Measurements from ENCODE around the gene CKAP2.
"Not testable (repeated sequence)": the region's sequence is repeated elsewhere in the genome, so short reads cannot be mapped to it uniquely, and the experiment has no call there.

Gene CKAP2, protein sequence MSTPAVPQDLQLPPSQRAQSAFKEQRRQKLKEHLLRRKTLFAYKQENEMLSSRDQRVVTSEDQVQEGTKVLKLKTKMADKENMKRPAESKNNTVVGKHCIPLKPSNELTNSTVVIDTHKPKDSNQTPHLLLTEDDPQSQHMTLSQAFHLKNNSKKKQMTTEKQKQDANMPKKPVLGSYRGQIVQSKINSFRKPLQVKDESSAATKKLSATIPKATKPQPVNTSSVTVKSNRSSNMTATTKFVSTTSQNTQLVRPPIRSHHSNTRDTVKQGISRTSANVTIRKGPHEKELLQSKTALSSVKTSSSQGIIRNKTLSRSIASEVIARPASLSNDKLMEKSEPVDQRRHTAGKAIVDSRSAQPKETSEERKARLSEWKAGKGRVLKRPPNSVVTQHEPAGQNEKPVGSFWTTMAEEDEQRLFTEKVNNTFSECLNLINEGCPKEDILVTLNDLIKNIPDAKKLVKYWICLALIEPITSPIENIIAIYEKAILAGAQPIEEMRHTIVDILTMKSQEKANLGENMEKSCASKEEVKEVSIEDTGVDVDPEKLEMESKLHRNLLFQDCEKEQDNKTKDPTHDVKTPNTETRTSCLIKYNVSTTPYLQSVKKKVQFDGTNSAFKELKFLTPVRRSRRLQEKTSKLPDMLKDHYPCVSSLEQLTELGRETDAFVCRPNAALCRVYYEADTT

DNA sequence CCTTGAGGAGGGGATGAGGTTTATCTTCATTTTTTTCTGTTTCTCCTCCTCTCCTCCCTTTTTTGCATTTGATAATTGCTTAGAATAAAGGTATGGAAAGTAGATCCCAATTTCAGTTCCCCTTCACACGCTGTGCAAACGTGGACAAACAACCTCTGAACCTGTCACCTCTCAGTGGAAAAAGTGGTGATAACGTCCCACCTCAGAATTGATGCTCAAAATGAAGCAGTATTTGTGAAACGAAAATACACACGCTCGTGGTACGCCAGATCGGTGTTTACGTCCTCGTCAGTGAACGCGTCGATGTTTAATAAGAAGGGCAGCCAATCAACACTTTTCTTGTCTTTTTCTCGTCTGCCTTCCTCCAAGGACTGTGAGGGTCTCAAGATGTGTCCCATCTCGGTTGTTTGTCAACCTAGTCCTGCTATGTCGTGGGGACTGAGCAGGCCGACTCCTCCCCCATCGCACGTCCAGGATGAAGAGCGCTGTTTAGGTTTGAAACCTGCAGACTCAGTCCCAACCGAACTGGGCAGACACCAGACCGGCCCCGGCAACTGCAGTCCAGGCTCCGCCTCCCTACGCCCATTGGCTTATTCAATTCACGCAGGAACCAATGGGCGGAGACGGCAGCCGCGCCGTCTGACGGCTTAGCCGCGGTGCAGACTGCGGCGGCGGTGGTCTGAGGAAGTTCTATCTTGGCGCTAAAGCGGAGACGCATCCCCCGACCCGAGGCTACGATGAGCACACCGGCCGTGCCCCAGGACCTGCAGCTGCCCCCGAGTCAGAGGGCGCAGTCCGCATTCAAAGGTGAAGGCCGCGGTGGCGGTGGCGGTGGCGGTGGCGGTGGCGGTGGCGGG lies at the start of gene CKAP2:
Gene CKAP2, plus strand, starts transcription at position 659 of the 857 bp plus-strand sequence. Its CDS starts 79 bp downstream, at position 738.
- TF ChIP-seq, protein P1, sequence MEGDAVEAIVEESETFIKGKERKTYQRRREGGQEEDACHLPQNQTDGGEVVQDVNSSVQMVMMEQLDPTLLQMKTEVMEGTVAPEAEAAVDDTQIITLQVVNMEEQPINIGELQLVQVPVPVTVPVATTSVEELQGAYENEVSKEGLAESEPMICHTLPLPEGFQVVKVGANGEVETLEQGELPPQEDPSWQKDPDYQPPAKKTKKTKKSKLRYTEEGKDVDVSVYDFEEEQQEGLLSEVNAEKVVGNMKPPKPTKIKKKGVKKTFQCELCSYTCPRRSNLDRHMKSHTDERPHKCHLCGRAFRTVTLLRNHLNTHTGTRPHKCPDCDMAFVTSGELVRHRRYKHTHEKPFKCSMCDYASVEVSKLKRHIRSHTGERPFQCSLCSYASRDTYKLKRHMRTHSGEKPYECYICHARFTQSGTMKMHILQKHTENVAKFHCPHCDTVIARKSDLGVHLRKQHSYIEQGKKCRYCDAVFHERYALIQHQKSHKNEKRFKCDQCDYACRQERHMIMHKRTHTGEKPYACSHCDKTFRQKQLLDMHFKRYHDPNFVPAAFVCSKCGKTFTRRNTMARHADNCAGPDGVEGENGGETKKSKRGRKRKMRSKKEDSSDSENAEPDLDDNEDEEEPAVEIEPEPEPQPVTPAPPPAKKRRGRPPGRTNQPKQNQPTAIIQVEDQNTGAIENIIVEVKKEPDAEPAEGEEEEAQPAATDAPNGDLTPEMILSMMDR (IDR thresholded peaks at IDR 0.05; ENCODE audit: extremely low read depth, missing control alignments), result no peak
- peak; percentile 96 for DNase-seq (ENCODE audit: low spot score)

DNA sequence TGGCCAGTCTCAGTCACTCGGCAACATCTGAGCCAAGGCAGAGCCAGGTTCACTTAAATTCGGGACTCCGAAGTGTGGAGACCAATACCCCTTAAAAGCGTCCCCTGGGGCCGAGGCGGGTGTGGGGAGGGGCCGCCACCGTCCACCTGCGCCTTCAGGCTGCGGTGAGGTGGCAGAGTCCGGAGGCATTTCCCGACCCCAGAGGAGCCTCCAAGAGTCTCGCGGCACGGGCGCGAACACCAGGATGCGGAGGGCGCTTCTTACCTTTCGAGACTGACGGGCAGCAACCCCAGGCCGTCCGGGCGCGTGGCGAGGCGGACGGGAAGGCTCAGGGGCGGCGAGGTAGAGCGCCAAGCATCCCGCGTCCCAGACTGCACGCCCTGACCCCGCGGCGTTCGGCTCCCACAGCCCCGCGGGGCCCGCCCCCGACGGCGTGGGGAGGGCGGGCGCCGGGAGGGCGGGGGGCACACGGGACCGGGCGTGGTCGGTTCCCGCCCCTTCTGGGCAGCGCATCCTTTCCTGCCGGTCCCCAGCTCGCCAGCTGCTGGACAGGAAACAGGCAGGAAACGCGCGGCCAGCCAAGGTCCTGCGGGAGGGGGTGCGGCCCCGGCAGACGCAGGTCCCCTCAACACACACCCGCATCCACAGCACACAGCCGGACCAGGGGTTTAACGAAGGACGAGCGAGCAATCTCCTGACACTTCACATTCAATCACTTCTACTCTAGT lies 49.3 kb upstream of the CKAP2 start, which contains the start of gene THSD1:
Gene THSD1, minus strand, starts transcription at position 406 of the 728 bp plus-strand sequence. CDS start 3,572 bp downstream, outside the sequence.
- peak; percentile 66 for DNase-seq (ENCODE audit: low spot score)
- TF ChIP-seq, protein P1 (IDR thresholded peaks at IDR 0.05; ENCODE audit: extremely low read depth, missing control alignments), result no peak

DNA sequence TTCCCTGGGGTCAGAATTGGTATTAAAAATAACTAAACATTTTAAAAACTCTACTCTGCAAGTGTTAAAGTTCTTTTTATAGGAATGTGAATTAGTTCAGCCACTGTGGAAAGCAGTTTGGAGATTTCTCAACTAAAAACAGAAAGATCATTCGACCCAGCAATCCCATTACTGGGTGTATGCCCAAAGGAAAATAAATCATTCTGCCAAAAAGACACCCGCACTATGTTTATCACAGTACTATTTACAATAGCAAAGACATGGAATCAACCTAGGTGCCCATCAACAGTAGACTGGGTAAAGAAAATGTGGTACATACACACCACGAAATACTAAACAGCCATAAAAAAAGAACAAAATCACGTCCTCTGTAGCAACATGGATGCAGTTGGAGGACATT lies 48.6 kb upstream of the CKAP2 start:
- no peak for DNase-seq (ENCODE audit: low spot score)
- TF ChIP-seq, protein P1 (IDR thresholded peaks at IDR 0.05; ENCODE audit: extremely low read depth, missing control alignments), result no peak

DNA sequence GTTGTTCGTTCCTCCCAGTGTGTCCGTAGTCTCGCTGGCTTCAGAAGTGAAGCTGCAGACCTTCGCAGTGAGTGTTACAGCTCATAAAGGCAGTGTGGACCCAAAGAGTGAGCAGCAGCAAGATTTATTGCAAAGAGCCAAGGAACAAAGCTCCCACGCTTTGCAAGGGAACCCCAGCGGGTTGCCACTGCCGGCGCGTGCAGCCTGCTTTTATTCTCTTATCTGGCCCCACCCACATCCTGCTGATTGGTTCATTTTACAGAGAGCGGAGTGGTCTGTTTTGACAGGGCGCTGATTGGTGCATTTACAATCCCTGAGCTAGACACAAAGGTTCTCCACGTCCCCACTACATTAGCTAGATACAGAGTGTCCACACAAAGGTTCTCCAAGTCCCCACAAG lies 47.8 kb upstream of the CKAP2 start:
- not testable (repeated sequence) for DNase-seq (ENCODE audit: low spot score)

DNA sequence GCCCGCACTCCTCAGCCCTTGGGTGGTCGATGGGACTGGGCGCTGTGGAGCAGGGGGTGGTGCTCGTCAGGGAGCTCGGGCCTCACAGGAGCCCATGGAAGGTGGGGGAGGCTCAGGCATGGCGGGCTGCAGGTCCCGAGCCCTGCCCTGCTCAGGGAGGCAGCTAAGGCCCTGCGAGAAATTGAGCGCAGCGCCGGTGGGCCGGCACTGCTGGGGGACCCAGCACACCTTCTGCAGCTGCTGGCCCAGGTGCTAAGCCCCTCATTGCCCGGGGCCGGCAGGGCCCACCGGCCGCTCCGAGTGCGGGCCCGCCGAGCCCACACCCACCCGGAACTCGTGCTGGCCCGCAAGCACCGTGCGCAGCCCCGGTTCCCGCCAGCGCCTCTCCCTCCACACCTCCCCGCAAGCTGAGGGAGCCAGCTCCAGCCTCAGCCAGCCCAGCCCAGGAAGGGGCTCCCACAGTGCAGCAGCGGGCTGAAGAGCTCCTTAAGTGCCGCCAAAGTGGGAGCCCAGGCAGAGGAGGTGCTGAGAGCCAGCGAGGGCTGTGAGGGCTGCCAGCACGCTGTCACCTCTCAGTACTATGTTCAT lies 47.1 kb upstream of the CKAP2 start:
- not testable (repeated sequence) for DNase-seq (ENCODE audit: low spot score)

DNA sequence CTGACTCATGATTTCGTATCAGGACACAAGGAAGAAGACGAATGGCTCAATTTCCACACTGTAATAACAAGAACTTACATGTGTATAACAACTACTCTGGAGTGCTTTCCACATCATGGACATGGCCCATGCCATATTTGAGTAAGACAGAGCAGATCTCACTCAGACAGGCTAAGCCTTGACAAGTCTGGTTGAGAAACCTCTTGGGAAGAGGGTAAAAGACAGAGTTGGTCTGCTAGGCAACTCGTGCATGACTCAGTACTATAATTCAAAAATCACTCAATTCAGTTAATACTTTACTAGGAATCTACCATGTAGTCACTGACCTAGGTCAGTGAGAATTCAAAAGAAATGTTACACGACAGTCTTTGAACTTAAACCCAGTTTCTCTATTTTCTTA lies 43.6 kb upstream of the CKAP2 start:
- peak; percentile 50 for DNase-seq (ENCODE audit: low spot score)
- TF ChIP-seq, protein P1 (IDR thresholded peaks at IDR 0.05; ENCODE audit: extremely low read depth, missing control alignments), result no peak

DNA sequence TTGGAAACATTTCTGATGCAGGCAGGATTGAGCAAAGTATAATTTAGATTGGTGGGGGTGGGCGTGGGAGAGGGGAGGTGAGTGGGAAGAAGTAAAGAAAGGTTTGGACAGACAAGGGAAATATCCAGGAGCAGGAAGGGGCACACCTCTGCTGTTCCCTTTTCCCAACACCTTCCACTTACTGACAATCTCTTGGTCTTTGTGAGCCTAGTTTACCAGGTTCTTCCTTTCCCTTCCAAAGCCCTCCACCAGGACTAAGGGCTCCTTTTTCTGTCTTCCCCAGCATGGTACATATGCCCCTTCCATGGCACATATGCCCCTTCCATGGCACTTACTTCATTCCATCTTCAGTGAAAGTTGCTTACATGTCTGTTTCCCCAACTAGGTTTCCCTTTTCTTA lies 43.1 kb upstream of the CKAP2 start:
- TF ChIP-seq, protein P1 (IDR thresholded peaks at IDR 0.05; ENCODE audit: extremely low read depth, missing control alignments), result no peak
- DNase-seq (ENCODE audit: low spot score), result no peak

Measured in GM20000 (cell line).